ENCODE measurements around the gene ROCK1.
"Not testable (repeated sequence)": the region's sequence is repeated elsewhere in the genome, so short reads cannot be mapped to it uniquely, and the experiment has no call there.

ROCK1 gene
- 180 to 239 reads per million in 2 experiments for total RNA-seq

DNA sequence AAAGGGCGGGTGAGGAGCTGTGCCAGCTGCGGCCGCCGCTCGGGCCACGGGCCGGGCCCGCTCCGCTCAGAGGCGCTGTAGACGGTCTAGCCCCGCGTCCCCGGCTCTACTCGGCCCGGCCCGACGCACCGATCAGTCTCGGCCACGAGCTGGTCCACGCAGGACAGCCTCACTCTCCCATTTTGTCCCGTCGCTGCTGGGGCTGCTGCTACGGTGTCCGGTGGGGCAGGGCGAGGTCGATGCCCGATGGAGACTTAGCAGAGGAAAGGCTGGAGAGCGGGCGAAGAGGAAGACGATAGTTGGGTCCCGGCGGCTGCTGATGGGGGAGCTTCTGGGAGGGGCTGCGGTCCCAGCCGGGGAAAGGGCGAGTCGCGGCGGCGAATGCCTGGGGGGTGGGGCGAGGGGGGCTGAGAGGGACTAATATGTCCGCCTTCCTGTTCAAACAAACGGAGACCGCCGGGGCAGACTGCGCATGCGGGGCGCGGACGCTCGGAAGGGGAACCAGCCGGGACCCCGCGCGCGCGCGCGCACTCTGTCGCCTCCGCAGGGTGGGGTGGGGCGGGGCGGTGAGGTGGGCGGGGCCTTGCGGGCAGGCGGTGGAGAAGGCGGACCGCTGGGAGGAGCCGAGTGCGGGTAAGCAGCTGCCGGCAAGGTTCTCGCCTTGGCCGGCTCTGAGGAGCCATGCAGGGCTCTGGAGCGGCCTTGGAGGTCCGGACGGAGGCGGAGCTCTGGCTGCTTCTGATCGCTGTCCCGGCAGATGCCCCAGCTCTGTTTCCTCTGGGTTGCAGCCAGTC, at the start of gene ROCK1:
Gene ROCK1 (minus strand): TSS at position 468 of the 794 bp plus-strand sequence. CDS start 903 bp downstream, outside the sequence.
- peak; percentile 97 for DNase-seq (ENCODE audit: low read depth)

DNA sequence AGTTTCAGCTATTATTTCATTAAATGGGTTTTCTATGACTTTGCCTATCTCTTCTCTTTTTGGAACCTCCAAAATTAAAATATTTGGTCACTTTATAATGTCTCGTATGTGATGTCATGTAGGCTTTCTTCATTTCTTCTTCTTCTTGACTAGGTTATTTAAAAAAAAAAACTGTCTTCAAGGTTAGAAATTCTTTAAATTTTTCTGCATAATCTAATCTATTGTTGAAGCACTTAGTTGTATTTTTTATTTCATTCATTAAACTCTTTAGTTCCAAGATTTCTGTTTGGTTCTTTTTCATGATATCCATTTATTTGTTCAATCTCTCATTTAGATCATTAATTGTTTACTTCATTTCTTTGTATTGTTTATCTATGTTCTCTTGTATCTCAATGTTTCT, 43.8 kb upstream of the ROCK1 start:
- DNase-seq (ENCODE audit: low read depth): no peak

DNA sequence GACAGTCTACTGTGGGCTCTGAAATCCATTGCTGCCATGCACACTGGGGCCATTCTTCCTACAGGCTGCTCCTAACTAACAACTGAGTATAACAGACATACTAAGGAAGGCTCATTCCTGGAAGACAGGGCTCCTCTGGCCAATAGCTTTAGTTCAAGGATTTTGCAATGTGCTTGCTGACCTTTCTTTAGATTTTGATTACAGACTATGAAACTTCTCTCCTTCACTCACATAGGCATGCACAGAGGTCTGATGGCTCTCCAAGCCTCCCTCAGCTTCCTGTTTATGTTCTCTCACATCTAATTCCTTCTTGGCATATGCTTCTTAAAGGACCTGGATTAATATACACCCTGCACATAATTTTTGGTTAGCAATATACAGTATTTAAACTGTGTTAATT, 34.4 kb upstream of the ROCK1 start:
- DNase-seq (ENCODE audit: low read depth): no peak

DNA sequence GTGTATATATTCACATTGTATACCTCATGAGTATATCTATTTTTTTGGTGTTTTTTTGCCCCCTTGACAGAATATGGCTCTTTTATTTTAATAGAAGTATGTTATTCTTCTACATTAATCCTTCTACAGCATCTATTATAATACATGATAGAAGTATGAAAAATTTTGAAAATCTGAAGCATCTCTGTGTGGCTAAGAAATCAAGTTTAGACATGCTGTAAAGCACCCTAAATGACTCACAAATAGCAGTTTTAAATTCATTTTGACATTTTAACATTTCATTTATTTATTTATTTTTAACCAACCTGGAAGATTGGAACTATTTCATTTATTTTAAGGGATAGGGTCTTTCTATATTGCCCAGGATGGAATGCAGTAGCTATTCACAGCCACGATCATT, 33.8 kb upstream of the ROCK1 start:
- no peak for DNase-seq (ENCODE audit: low read depth)

DNA sequence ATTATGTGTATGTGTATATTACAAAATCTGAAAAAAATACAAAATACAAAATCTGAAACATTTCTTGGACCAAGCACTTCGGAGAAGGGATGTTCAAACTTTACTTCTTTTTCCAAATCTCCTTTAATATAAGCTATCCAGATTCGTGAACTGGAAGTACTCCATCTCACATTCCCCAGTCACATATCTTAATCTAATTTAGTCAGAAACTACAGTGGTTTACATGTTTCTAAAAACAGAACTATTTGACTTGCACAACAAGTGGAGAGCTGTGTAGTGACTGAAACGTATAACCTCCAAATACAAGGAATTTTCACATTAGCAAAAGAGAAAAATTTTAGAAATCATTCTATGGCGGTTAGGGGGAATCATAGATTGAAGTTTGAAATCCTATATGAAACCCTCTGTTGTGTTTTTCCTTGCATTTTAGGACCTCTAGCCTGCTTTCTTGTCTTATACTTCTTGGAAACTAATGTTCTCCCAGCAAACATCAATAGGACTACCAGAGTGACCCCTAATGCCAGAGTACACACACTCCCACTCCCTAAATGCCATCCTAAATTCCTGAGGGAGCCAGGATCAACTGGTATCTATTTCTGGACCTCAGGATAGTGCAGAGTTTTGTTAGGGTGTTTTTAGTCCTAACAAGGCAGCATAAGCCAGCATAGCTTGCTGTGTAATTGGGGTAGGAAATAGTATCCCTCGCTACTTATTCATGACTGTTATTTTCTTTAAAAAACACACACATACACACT, 30.2 kb upstream of the ROCK1 start:
- no peak for DNase-seq (ENCODE audit: low read depth)

DNA sequence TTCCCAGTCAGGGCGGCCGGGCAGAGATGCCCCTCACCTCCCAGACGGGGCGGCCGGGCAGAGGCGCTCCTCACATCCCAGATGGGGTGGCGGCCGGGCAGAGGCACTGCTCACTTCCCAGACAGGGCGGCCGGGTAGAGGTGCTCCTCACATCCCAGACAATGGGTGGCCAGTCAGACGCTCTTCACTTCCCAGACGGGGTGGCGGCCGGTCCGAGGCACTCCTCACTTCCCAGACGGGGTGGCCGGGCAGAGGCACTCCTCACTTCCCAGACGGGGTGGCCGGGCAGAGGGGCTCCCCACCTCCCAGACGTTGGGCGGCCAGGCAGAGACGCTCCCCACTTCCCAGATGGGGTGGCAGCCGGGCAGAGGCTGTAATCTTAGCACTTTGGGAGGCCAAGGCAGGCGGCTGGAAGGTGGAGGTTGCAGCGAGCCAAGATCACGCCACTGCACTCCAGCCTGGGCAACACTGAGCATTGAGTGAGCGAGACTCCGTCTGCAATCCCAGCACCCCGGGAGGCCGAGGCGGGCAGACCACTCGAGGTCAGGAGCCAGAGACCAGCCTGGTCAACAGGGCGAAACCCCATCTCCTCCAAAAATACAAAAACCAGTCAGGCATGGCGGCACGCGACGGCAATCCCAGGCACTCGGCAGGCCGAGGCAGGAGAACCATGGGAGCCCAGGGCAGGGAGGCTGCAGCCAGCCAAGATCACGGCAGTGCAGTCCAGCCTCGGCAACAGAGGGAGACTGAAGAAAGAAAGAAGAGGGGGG, 26.3 kb upstream of the ROCK1 start:
- not testable (repeated sequence) for DNase-seq (ENCODE audit: low read depth)

DNA sequence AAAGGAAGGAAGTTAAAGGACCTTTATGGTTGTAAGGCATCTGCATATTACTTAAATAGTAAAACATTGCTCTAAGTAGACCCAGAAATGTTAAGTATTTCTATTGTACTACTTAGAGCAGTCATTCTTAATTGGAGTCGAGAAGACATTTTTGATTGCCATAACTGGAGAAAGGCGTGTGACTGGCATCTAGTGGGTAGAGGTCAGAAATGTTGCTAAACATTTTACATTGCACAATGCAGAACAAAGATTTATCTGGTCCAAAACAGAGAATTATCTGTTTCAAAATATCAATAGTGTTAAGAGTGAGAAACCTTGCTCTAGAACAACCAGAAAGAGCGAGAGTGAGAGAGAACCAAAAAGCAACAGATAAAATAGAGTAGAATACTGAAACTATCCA, 23.3 kb upstream of the ROCK1 start:
- DNase-seq (ENCODE audit: low read depth): peak; percentile 4

DNA sequence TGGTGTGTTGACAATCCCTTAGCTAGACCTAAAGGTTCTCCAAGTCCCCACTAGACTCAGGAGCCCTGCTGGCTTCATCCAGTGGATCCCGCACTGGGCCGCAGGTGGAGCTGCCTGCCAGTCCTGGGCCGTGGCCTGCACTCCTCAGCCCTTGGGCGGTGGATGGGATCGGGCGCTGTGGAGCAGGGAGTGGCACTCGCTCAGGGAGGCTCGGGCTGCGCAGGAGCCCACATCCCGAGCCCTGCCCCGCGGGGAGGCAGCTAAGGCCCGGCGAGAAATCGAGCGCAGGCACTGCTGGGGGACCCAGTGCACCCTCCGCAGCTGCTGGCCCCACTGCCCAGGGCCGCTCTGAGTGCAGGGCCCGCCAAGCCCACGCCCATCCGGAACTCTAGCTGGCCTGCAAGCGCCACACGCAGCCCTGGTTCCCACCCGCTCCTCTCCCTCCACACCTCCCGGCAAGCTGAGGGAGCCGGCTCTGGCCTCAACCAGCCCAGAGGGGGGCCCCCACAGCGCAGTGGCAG, 20.8 kb upstream of the ROCK1 start:
- DNase-seq (ENCODE audit: low read depth): no peak

DNA sequence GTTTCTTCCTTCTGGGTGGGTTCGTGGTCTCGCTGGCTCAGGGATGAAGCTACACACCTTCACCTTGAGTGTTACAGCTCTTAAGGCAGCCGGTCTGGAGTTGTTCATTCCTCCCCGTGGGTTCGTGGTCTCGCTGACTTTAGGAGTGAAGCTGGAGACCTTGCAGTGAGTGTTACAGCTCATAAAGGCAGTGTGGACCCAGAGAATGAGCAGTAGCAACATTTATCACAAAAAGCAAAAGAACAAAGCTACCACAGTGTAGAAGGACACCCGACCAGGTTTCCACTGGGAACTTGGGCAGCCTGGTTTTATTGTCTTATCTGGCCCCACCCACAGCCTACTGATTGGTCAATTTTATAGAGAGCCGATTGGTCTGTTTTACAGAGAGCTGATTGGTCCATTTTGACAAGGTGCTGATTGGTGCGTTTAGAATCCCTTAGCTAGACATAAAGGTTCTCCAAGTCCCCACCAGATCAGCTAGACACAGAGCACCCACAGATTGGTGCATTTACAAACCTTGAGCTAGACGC, 20.1 kb upstream of the ROCK1 start:
- DNase-seq (ENCODE audit: low read depth): no peak

DNA sequence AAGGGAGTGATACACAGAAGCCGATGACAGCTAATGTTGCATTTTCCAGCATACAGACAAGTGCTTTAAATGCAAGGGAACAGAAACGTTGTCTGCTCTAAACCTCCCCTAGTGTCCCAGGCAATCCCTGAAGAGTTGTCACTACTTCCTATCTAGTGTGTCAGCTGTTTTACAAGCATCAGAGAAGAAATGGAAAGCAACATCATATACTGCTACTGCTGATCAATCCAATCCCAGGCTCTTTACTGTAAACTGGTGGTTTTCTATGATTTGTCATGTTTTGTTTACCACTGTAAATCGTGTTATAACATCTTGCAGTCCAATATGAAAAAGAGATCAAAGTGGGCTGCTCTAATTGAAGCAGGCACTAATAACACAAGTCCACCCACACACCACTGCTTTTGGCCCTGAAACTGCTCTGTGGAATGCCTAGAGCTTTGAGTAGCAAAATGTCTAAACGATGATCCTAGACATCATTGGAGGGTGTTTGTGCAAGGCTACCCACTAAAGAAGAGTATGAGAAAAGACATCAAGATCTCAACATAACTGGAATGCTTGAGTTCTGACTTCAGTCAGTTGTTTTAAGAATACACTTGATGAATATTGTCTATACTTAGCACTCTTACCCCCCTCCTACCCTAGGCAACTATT, 18.1 kb upstream of the ROCK1 start:
- no peak for DNase-seq (ENCODE audit: low read depth)

DNA sequence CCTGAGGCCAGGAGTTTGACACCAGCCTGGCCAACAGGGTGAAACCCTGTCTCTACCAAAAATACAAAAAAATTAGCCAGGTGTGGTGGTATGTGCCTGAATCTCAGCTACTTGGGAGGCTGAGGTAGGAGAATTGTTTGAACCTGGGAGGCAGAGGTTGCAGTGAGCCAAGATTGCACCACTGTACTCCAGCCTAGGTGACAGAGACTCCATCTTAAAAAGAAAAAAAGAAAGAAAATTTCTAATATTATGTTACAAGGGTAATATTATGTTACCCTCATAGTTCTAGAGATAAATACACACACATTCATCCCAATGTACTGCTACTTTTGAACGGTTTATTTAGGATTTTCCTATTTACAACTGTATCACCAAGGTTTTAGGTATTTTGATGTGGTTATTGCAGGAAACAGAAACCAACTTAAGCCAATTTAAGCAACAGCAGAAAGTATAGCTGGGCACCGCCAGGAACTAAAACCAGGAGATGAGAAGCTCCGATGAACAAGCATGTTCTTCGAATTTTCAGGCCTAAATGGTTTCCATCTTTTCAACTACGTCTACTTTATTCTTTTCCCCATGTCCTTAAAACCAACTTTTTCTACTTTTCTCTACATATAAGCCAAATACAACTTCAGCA, 11.8 kb upstream of the ROCK1 start:
- no peak for DNase-seq (ENCODE audit: low read depth)

DNA sequence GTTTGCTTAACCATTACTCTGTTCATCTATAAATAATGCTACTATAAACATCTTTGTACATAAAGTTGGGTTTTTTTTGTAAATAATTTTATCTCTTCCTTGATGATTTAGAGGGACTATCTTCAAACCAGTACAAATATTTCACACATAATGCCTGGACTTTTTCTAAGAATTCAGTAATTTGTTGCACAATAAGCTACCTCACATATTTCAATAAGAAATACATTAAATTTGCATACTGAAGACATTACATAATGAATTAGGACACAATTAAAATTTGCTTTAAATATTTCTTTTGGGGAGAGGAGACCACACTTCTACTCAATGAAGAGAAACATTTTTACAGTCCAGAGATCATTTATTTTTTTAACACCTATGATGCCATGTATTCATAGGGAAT, 7.2 kb upstream of the ROCK1 start:
- DNase-seq (ENCODE audit: low read depth): no peak

DNA sequence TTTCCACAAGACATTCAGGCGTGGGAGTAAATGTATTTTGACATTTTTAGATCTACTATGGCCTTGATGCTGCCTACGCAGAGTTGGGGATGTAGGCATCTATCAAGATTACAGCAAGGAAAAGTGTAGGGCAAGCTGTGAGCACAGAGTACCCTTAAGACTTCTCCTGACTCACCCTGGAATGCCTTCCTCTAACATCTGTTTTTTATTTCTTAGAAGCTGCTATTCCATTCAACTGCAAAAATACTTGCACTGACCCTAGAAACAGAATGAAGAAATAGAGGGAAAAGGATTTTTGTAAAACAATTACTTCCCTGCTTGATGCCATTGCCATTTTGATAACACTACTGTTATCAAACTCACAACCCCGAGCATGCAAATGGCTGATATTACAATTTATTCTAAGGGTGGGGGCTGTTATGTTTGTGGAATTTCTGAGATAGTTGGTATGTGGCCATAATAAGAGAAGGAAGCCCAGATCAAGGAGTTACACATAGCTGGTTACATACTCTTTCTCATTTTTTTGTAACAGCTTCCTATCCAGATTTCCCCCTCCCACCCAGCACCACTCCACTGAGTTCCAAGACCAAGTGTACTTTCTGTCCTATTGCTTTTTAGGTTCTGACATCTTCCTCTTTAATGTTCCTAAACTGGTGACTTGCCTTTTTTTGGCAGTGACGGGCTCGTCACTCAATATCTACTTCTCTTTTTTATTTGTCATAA, 6.0 kb upstream of the ROCK1 start:
- no peak for DNase-seq (ENCODE audit: low read depth)

DNA sequence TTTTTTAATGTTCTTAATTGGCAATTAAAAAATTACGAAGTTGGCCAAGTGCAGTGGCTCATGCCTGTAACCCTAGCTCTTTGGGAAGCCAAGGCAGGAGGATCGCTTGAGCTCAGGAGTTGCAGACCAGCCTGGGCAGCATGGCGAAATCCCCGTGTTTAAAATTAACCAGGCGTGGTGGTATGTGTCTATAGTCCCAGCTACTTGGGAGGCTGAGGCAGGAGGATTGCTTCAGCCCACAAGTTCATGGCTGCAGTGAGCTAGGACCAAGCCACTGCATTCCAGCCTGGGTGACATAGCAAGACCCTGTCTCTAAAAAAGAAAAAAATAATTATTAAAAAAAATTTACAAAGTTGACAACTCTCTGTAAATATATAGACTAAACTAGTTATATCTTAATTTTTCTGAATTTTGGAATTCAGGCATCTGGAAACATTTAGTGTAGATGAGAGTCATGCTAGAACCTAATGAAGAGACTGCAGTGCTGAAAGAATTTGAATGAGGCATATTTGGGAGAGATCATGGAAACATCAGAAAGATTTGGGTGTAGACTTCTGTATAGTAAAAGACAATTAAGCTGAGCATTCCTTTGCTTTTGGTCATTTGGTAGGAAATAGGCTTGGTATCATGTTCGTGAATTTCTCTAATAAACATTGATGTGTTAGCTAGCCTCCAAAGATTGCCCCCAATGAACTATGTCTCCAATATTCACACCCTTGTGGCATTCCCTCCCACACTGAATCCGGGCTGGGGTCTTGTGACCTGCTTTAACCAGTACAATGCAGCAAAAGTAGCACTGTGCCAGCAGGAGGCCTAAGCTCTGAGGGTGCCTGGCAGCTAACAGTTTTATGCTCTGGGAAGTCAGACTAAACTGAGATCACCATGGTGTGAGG, 4.2 kb upstream of the ROCK1 start:
- DNase-seq (ENCODE audit: low read depth): no peak

DNA sequence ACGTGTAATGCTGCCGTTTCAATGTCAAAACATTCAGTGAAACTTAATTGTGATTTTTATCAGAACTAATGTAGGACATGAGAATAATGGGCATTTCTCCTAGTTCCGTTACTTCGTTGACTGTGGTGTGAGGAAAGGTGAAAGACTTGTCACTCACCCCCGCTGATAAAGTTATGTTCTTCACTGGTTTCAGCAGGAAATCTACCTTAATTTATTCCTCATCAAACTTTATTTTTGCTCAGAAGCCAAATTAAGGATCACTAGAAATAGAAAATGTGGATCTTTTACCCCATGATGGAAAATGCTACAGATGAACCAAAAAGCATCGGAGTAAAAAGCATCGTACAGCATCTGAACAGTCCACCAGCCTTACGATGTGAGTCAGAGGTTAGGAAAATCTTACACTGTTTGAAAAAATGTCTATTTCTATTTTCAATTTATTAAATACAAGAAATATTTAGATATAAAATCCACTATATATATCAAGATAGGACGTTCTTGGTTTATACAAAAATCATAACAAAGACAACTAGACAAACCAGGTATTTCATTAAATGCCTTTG, 1.0 kb upstream of the ROCK1 start:
- no peak for DNase-seq (ENCODE audit: low read depth)

DNA sequence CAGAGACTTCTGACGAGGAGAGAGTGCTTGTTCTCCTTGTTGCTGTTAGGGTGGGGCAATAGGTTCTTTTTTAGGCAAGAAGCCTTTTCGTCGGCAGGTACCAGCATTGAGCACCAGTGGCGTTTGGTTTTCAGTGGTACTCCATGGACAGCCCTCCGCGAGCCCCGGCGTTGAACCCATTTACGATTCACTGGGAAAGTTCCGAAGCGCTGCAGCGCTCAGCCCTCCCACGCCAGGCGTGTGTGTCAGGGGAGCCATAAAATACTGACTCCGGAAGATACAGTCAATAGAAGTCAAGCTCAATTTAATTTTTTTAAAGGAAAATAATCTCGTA, 494 bp upstream of the ROCK1 start:
- no peak for DNase-seq (ENCODE audit: low read depth)

DNA sequence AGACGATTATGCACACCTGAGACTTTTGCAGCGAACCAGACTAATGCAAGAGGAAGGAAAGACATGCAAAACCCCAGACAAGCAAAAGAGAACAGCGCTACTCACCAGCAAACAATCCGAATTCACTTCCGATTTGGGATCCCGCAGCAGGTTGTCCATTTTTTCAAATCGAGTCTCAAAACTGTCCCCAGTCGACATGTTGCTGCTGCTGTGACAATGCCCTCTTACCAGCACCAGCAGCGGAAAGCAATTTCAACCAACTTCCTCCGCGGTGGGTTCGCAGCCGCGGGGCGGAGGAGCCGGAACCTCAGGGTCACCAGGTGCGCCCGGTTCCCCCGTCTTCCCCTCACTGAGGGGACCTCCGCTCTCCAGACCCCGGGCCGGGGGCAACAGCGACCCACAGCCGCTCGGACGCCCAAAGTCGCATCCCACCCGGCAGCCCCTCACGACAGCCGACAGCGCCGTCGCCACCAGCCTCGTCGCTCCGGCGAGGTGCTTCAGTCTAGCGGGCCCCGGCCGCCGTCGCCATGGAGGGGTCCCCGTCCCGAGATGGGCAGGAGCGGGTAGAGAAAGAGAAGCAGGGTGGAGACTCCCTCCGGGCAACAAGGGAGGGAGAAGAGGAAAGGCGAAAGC, 784 bp downstream of the ROCK1 start:
- peak; percentile 42 for DNase-seq (ENCODE audit: low read depth)

DNA sequence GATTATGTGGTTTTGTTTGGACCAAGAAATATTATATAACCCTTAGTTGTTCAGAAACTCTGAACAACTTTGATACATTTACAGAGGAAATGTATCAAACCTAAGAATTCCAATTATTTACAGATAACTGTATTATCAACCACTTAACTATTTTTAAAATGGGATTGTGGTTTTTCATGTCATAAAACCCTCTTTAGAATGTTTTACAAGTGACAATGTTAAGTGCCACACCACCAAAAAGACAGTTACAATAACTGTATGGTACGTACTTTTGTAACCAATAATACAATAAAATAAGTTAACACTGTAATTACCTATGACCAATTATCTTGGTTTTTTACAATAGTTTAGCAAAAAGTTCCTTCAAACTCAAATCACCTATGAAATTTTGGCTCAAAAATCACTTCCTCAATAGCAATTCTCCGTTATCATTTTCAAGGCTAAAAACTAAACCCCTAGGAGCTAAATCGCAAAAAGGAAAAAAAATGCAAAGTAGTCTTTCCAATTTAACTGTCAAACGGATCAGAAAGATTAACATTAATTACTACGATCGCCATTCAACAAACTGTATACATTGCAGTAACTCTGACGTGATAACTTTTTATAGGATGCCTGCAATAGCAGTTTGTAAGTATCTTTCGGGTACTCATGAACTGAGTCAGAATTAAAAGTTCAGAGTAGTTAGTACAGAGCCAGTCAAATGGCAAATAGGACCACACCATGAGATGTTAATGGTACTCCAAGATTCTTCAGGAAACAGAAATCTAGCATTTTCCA, 1.5 kb downstream of the ROCK1 start:
- DNase-seq (ENCODE audit: low read depth): no peak
